Gastroesophageal sphincter (tissue), 4 donors: ENCODE measurements around the gene NOS3. TPM values are rescaled to one million over a fixed set of nuclear protein-coding genes. Genes with fewer than 3 reads are reported as not detected.
"Not testable (repeated sequence)": the region's sequence is repeated elsewhere in the genome, so short reads cannot be mapped to it uniquely, and the experiment has no call there.

Experiments used
- ATAC-seq: fragments of 150-250 bp; one replicate; pipeline ENCODE4 v1.9.1; 2016; ENCODE audit warnings: mild to moderate bottlenecking, moderate library complexity
- H3K27ac ChIP-seq, 4 donors: fragments of 200-600 bp; sonication (generic) in 3 of 4; 1 replicate in 3 of 4; 2 replicates in 1 of 4; pipeline ENCODE4 v1.5.1; 2016 to 2019
- H3K27me3 ChIP-seq: fragments of 200-600 bp; sonication (generic); one replicate; pipeline ENCODE4 v1.5.1; 2019
- H3K36me3 ChIP-seq, 2 donors: fragments of 200-600 bp; sonication (generic); one replicate each; pipeline ENCODE4 v1.5.1; 2019; ENCODE audit warnings: control low read depth in 1 of 2
- H3K4me1 ChIP-seq, 3 donors: fragments of 200-600 bp; sonication (generic); 1 replicate in 2 of 3; 2 replicates in 1 of 3; pipeline ENCODE4 v1.5.1; 2016 to 2019; ENCODE audit warnings: control low read depth in 2 of 3
- H3K4me3 ChIP-seq, 2 donors: fragments of 200-600 bp; sonication (generic); one replicate each; pipeline ENCODE4 v1.5.1; 2019; ENCODE audit warnings: mild to moderate bottlenecking in 1 of 2, moderate library complexity in 1 of 2
- H3K9me3 ChIP-seq, 3 donors: fragments of 200-600 bp; sonication (generic); one replicate each; pipeline ENCODE4 v1.5.1; 2017 to 2019; ENCODE audit warnings: control low read depth in 2 of 3
- EP300 ChIP-seq: sonication (generic); formaldehyde crosslinking; IDR thresholded peaks from one replicate; pipeline ENCODE4 v1.6.1; 2017; ENCODE audit warnings: antibody characterized with exemption, mild to moderate bottlenecking
- POLR2A ChIP-seq, 2 donors: fragments of 450-650 bp; IDR thresholded peaks; one replicate each; pipeline ENCODE4 v1.6.1; 2017; ENCODE audit warnings: antibody characterized with exemption in 2 of 2, mild to moderate bottlenecking in 2 of 2, moderate library complexity in 1 of 2
- POLR2AphosphoS5 ChIP-seq: sonication (generic); formaldehyde crosslinking; IDR thresholded peaks from one replicate; pipeline ENCODE4 v1.6.1; 2017; ENCODE audit warnings: antibody characterized with exemption
- WGBS, 2 donors: methylation state at CpG; one replicate each; pipeline ENCODE4 v1.1.5; 2018; ENCODE audit warnings: low coverage in 1 of 2; 5-methylcytosine and 5-hydroxymethylcytosine counted together
- total RNA-seq, 4 donors: library from RNA; depleted of rRNA; stranded (reverse); fragments of >200 nt; gene quantifications; one replicate each; pipeline ENCODE4 v1.1.0, GENCODE V29; 2016
- TF ChIP-seq, protein P1 (sequence below), 4 experiments: fragments of 200-600 bp in 2 of 4; fragments of 450-650 bp in 2 of 4; sonication (generic) in 1 of 4; IDR thresholded peaks; one replicate each; pipeline ENCODE4 v1.5.1; 2017 to 2019; ENCODE audit warnings: antibody characterized with exemption in 4 of 4, mild to moderate bottlenecking in 2 of 4, moderate library complexity in 2 of 4

NOS3 gene
- total RNA-seq, 4 donors from 2014 or later: 6.8 to 29.4 (median 13.5) TPM

DNA sequence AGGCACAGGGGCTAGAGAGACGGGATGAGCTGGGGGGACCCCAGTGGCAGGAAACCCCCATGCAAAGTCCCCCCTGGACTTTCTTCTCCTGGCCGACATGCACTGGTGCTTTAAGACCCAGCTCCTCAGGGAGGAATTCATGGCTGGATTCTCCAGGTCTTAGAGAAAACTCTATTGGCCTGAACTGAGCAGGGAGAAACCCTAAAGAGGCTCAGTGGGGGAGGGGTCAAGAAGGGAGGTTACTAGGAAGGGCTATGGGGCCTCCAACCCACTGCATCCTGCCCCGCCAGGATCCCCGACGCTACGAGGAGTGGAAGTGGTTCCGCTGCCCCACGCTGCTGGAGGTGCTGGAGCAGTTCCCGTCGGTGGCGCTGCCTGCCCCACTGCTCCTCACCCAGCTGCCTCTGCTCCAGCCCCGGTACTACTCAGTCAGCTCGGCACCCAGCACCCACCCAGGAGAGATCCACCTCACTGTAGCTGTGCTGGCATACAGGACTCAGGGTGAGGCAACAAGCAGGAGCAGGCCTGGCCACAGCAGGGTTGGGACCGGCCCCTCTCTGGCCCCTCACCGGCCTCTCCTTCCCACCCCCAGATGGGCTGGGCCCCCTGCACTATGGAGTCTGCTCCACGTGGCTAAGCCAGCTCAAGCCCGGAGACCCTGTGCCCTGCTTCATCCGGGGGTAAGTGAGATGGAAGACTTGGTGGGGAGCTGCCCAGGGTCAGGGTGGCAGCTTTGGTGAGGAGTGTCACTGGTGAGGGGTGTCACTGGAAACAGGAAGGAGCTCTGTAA, 19.7 kb downstream of the NOS3 start:
- Histone ChIP-seq H3K4me1 (peaks cover 0 to 57% (median 14%) of the 10 kb centered on the region in 3 donors), H3K27me3 (peaks cover 76% of the 10 kb centered on the region), H3K4me3 (no peak overlapping the region), H3K36me3 (no peaks in the 10 kb centered on the region), H3K9me3 (no peaks in the 10 kb centered on the region), H3K27ac (no peak overlapping the region)
- WGBS, 2 donors: 18% methylated on average over 7 of the region's 18 CpGs; no CpG with 5 or more reads in 1 of the 2 donors
- ATAC-seq: no peak
- TF ChIP-seq, protein P1, sequence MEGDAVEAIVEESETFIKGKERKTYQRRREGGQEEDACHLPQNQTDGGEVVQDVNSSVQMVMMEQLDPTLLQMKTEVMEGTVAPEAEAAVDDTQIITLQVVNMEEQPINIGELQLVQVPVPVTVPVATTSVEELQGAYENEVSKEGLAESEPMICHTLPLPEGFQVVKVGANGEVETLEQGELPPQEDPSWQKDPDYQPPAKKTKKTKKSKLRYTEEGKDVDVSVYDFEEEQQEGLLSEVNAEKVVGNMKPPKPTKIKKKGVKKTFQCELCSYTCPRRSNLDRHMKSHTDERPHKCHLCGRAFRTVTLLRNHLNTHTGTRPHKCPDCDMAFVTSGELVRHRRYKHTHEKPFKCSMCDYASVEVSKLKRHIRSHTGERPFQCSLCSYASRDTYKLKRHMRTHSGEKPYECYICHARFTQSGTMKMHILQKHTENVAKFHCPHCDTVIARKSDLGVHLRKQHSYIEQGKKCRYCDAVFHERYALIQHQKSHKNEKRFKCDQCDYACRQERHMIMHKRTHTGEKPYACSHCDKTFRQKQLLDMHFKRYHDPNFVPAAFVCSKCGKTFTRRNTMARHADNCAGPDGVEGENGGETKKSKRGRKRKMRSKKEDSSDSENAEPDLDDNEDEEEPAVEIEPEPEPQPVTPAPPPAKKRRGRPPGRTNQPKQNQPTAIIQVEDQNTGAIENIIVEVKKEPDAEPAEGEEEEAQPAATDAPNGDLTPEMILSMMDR (IDR thresholded peaks at IDR 0.05): no peak
- no peak for TF ChIP-seq POLR2AphosphoS5
- TF ChIP-seq EP300: no peak
- TF ChIP-seq POLR2A (IDR thresholded peaks at IDR 0.05): no peak

DNA sequence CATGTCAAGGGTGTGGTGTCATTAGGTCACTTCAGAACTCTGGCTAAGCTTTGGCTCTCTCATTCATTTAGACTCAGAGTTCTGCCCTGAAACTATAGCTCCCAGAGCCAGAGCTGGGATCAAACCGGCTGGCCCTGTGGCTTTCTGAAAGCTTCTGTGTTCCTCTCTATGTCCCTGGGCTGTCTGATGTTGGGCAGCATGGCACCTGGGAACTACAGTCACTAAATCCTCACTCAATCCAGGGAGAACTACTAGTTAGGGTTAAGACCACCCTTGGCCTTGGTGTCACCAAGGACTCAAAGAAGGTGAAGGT, 20.2 kb downstream of the NOS3 start:
- no peaks in the 10 kb centered on the region for H3K36me3 ChIP-seq
- no peak overlapping the region for H3K27ac ChIP-seq
- no peak for ATAC-seq
- peaks cover 0 to 57% (median 14%) of the 10 kb centered on the region in 3 donors for H3K4me1 ChIP-seq
- WGBS, 2 donors: 71% methylated on average over 1 of the region's 1 CpG; no CpG with 5 or more reads in 1 of the 2 donors
- TF ChIP-seq POLR2A (IDR thresholded peaks at IDR 0.05) (no peak), POLR2AphosphoS5 (no peak), EP300 (no peak)
- TF ChIP-seq, protein P1 (IDR thresholded peaks at IDR 0.05): no peak
- no peaks in the 10 kb centered on the region for H3K9me3 ChIP-seq
- H3K27me3 ChIP-seq: peaks cover 82% of the 10 kb centered on the region
- H3K4me3 ChIP-seq: no peak overlapping the region

DNA sequence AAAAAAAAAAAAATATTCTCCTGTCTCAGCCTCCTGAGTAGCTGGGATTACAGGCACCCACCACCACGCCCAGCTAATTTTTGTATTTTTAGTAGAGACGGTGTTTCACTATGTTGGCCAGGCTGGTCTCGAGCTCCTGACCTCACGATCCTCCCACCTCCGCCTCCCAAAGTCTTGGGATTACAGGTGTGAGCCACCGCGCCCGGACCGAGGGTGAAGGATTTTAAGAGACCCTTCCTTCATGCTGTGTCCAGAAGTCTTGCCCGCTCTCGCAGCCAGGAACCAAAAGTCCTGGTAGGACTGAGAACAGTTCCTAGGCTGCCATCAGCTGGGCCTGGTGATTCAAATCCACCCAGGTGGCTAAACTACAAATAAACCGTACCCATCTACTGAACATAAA, 20.8 kb downstream of the NOS3 start:
- H3K4me1 ChIP-seq: peaks cover 0 to 55% (median 14%) of the 10 kb centered on the region in 3 donors
- 79 to 94% methylated on average over 2 to 8 of the region's 12 CpGs for WGBS, 2 donors
- H3K27ac ChIP-seq, H3K9me3 ChIP-seq, H3K4me3 ChIP-seq, ATAC-seq, H3K36me3 ChIP-seq: not testable (repeated sequence)
- H3K27me3 ChIP-seq: peaks cover 87% of the 10 kb centered on the region

DNA sequence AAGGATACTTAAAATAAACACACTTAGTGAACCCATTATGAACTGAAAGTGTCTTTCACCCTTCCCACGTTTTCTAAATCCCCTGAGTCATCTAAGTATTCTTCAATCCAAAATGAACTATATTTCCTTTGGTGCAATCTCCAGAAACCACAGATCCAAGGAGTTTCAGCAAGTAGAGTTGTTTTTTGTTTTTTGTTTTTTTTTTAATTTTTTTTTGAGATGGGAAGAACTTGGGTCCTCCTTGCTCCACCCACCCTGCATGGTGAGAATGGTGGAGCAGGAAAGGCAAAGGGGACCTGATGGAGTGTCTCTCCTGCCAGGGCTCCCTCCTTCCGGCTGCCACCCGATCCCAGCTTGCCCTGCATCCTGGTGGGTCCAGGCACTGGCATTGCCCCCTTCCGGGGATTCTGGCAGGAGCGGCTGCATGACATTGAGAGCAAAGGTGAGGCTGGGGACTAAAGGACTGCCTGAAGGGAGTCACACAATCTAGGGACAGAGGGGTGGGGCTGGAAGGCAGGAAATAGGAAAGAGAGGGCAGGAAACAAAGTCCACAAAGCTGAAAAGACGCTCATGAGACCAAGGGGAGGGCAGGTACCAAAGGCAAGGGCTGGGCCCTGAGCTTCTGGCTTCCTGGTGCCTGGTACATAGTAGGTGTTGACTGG, 21.3 kb downstream of the NOS3 start:
- peaks cover 93% of the 10 kb centered on the region for H3K27me3 ChIP-seq
- no peak overlapping the region for H3K4me3 ChIP-seq
- 55 to 71% methylated on average over 2 to 3 of the region's 6 CpGs for WGBS, 2 donors
- no peaks in the 10 kb centered on the region for H3K36me3 ChIP-seq
- TF ChIP-seq, protein P1 (IDR thresholded peaks at IDR 0.05): no peak
- no peak for TF ChIP-seq EP300
- no peak for TF ChIP-seq POLR2A (IDR thresholded peaks at IDR 0.05)
- no peak for TF ChIP-seq POLR2AphosphoS5
- no peaks in the 10 kb centered on the region for H3K9me3 ChIP-seq
- ATAC-seq: no peak
- H3K27ac ChIP-seq: no peak overlapping the region
- peaks cover 0 to 50% (median 14%) of the 10 kb centered on the region in 3 donors for H3K4me1 ChIP-seq

DNA sequence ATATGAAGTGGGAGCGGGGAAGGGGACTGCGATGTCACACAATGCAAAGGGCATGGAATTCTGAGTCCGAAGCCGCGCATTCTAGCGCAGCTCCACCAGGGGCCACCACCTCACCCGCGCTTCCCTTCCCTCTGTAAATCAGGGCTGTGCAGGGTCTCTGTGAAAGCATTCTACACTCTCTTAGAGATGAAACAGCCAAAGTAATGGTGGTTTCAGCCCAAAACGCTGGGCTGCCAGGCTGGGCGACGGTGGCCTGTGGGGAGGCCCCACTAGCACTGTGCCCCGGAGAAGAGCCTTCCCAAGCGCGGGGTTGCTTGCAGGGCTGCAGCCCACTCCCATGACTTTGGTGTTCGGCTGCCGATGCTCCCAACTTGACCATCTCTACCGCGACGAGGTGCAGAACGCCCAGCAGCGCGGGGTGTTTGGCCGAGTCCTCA, 22.1 kb downstream of the NOS3 start:
- ATAC-seq: no peak
- WGBS, 2 donors: 48% methylated on average over 9 of the region's 23 CpGs; no CpG with 5 or more reads in 1 of the 2 donors
- Histone ChIP-seq H3K9me3 (no peaks in the 10 kb centered on the region), H3K4me3 (peak overlapping the region in 1 of 2 donors; percentile 40), H3K36me3 (no peaks in the 10 kb centered on the region), H3K4me1 (peaks cover 0 to 49% (median 18%) of the 10 kb centered on the region in 3 donors), H3K27me3 (peaks cover 100% of the 10 kb centered on the region), H3K27ac (no peak overlapping the region)
- no peak for TF ChIP-seq POLR2AphosphoS5
- TF ChIP-seq POLR2A (IDR thresholded peaks at IDR 0.05): no peak
- TF ChIP-seq EP300: no peak
- TF ChIP-seq, protein P1 (IDR thresholded peaks at IDR 0.05): peak in 3 of 4 experiments; percentile 13 to 44 (median 35)
